ENCODE measurements around the gene EN2.

Gene EN2

GRCh38 chr7:155464183-155464582, 6.3 kb downstream of the EN2 start:
- Mint-ChIP-seq H3K27me3 (ENCODE audit: low read depth) (peaks cover 100% of the 10 kb centered on the region), H3K36me3 (ENCODE audit: low read depth) (no peaks in the 10 kb centered on the region), H3K4me3 (no peak overlapping the region), H3K9me3 (no peaks in the 10 kb centered on the region), H3K27ac (no peak overlapping the region), H3K4me1 (peaks cover 14% of the 10 kb centered on the region)
- TF ChIP-seq CTCF (IDR thresholded peaks at IDR 0.05; ENCODE audit: unreplicated experiment in 3 of 3), result no peak

GRCh38 chr7:155464948-155465739, 7.2 kb downstream of the EN2 start:
- Mint-ChIP-seq H3K36me3 (ENCODE audit: low read depth) (no peaks in the 10 kb centered on the region), H3K9me3 (no peaks in the 10 kb centered on the region), H3K4me3 (no peak overlapping the region), H3K27me3 (ENCODE audit: low read depth) (peaks cover 100% of the 10 kb centered on the region), H3K27ac (no peak overlapping the region), H3K4me1 (peaks cover 7% of the 10 kb centered on the region)
- TF ChIP-seq CTCF (IDR thresholded peaks at IDR 0.05; ENCODE audit: unreplicated experiment in 3 of 3), result no peak

GRCh38 chr7:155465761-155466141, 7.8 kb downstream of the EN2 start:
- no peak for TF ChIP-seq CTCF (IDR thresholded peaks at IDR 0.05; ENCODE audit: unreplicated experiment in 3 of 3)
- H3K9me3 Mint-ChIP-seq, result no peaks in the 10 kb centered on the region

GRCh38 chr7:155466142-155466813, 8.3 kb downstream of the EN2 start:
- H3K4me1 Mint-ChIP-seq, result peaks cover 11% of the 10 kb centered on the region
- H3K27ac Mint-ChIP-seq, result no peak overlapping the region
- no peak overlapping the region for H3K4me3 Mint-ChIP-seq
- no peaks in the 10 kb centered on the region for H3K36me3 Mint-ChIP-seq (ENCODE audit: low read depth)
- no peaks in the 10 kb centered on the region for H3K9me3 Mint-ChIP-seq
- H3K27me3 Mint-ChIP-seq (ENCODE audit: low read depth), result peaks cover 100% of the 10 kb centered on the region
- no peak for TF ChIP-seq CTCF (IDR thresholded peaks at IDR 0.05; ENCODE audit: unreplicated experiment in 3 of 3)

More at GRCh38 chr7:155465761-155466141, 7.8 kb downstream of the EN2 start:
- H3K36me3 Mint-ChIP-seq (ENCODE audit: low read depth), result no peaks in the 10 kb centered on the region
- peaks cover 7% of the 10 kb centered on the region for H3K4me1 Mint-ChIP-seq
- H3K27me3 Mint-ChIP-seq (ENCODE audit: low read depth), result peaks cover 100% of the 10 kb centered on the region
- no peak overlapping the region for H3K27ac Mint-ChIP-seq
- H3K4me3 Mint-ChIP-seq, result no peak overlapping the region

- H3K4me1 Mint-ChIP-seq, result peaks cover 14% of the 10 kb centered on the region
- H3K36me3 Mint-ChIP-seq (ENCODE audit: low read depth), result no peaks in the 10 kb centered on the region
- peak overlapping the region; percentile 11 to 32 (median 18) for H3K4me3 Mint-ChIP-seq
- H3K27me3 Mint-ChIP-seq (ENCODE audit: low read depth), result peaks cover 100% of the 10 kb centered on the region
- TF ChIP-seq CTCF (IDR thresholded peaks at IDR 0.05; ENCODE audit: unreplicated experiment in 3 of 3), result no peak
- H3K9me3 Mint-ChIP-seq, result no peaks in the 10 kb centered on the region
- H3K27ac Mint-ChIP-seq, result no peak overlapping the region
Observed at GRCh38 chr7:155466814-155467733, 9.1 kb downstream of the EN2 start.
